ENCODE data around the gene ODAD2. TPM values are rescaled to one million over a fixed set of nuclear protein-coding genes. Genes with fewer than 3 reads are reported as not detected.

The ODAD2 gene
- total RNA-seq, 4 donors from 2014 or later: 0.31 to 3.2 TPM; not detected in 2

DNA sequence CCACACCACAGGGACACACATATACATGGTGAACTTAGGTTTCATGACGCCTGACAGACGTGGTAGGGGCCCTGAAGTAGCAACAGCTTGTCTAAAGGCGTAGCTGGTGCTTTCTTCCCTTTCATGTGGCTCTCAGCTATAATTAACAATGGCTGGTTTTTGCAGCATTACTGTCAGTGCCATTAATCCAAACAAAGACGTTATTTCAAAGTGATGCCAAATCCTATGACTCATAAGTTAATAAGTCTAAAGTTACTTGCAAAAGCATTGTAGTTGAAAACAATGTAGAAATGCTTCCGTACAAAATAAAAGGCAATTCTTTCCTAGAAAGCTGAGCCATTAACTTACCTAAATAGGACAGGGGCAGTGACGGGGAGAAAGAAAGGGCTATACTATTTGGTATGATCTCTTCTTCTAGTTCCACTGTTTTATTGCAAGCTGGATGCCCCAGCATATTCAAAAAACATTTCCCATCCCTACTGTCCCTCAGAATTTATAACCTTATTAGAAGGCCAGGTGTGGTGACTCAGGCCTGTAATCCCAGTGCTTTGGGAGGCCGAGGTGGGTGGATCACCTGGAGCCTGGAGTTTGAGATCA, 105.4 kb downstream of the ODAD2 start:
- ATAC-seq (ENCODE audit: low FRiP score) (no peak), DNase-seq (ENCODE audit: low spot score) (no peak)
- TF ChIP-seq, protein P1, sequence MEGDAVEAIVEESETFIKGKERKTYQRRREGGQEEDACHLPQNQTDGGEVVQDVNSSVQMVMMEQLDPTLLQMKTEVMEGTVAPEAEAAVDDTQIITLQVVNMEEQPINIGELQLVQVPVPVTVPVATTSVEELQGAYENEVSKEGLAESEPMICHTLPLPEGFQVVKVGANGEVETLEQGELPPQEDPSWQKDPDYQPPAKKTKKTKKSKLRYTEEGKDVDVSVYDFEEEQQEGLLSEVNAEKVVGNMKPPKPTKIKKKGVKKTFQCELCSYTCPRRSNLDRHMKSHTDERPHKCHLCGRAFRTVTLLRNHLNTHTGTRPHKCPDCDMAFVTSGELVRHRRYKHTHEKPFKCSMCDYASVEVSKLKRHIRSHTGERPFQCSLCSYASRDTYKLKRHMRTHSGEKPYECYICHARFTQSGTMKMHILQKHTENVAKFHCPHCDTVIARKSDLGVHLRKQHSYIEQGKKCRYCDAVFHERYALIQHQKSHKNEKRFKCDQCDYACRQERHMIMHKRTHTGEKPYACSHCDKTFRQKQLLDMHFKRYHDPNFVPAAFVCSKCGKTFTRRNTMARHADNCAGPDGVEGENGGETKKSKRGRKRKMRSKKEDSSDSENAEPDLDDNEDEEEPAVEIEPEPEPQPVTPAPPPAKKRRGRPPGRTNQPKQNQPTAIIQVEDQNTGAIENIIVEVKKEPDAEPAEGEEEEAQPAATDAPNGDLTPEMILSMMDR (IDR thresholded peaks at IDR 0.05): no peak

DNA sequence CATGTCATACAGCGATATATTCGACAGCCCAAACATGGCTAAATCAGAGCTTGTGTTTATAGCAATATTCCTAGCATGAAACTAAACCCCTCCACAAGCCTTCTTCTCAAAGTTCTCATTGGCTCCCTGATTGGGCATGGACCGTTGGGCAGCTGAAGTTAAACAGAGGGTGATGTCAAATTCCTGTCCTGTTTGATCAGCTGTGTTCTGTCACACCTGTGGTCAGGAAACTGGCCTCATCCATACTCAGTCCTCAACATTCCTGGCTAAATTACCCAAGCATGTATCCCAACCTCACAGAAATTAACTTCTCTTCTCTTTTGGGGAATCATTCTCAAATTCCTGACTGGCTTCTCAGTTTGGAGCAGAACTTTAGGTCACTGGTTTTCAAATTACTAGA, 107.9 kb downstream of the ODAD2 start:
- TF ChIP-seq, protein P1 (IDR thresholded peaks at IDR 0.05): no peak
- ATAC-seq (ENCODE audit: low FRiP score): no peak
- no peak for DNase-seq (ENCODE audit: low spot score)

DNA sequence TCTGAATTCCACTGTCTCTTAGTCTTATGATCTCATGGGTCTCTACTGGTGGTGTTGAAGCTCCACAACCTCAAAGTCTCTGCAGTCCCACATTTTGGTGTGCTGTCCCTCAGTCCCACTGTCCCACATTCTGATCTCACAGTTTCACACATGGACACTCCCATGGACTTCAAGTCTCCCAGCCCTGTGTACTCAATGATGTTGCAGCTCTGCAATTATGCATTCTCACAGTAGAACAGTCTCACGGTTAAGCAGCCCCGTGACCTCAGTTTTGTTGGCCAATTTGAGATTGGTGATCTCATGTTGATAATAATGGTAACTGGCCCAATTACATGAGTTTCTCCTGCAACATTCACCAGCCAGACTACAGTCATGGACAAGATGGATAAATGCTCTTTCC, 109.4 kb downstream of the ODAD2 start:
- TF ChIP-seq, protein P1 (IDR thresholded peaks at IDR 0.05): no peak

DNA sequence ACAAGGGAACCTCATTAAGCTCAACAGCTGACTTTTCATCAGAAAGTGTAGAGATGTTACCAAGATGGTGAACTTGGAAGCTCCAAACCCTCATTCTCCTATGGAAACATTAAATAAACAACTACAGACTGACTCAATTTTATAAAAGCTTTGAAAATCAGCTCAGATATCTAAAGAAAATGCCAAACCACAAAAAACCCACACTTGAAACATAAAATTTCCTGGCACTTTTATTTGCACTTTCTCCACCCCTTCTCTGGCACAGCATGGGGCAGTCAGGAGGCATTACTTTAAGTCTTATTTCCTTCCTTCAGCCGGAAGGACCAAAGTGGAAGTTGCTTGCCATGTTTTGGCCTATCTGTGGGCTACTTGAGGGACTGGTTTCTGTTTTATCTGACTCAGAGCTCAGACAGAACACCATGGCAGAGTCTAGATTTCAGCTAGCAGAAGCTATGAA, 114.7 kb downstream of the ODAD2 start:
- ATAC-seq (ENCODE audit: low FRiP score): no peak
- TF ChIP-seq, protein P1 (IDR thresholded peaks at IDR 0.05): no peak
- DNase-seq (ENCODE audit: low spot score): no peak

More for the DNA sequence above, 109.4 kb downstream of the ODAD2 start:
- ATAC-seq (ENCODE audit: low FRiP score): no peak
- DNase-seq (ENCODE audit: low spot score): no peak

DNA sequence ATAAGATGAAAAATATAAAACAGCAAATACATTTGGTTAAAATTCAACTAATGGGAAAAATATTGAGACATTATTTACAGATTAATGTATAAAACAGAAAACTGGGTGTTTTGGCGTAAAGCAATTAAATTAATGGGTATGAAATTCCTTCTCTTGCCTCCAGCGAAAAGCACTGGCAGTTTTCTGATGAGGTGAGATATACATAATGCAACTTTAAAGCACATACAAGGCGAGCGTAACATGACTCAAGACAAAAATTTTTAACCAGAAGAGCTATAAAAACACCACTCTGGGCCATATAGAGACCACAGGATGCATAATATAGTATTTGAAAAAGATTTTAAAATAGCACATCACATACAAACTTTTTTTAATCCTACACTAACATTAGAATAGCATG, 120.6 kb downstream of the ODAD2 start:
- DNase-seq (ENCODE audit: low spot score): no peak
- ATAC-seq (ENCODE audit: low FRiP score): no peak
- TF ChIP-seq, protein P1 (IDR thresholded peaks at IDR 0.05): no peak

DNA sequence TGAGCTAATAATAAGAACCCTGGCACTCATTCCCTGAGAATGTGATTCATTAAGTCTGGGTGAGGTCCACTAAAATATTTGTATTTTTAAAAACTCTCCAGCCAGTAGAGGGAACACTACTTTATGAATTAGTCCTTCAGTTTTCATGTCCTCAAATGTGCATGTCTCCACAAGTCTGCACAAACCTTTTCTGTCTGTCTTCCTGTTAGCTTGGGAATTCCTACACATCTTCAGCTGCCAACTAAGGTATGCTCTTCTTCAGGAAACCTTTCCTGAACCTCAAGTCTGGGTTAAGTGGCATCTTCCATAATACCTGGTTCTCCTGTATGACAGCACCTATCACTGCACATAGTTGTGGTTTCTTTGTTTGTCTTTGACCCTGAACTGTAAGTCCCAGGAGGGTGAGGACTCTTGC, 133.7 kb downstream of the ODAD2 start:
- no peak for DNase-seq (ENCODE audit: low spot score)
- ATAC-seq (ENCODE audit: low FRiP score): no peak
- TF ChIP-seq, protein P1 (IDR thresholded peaks at IDR 0.05): no peak

DNA sequence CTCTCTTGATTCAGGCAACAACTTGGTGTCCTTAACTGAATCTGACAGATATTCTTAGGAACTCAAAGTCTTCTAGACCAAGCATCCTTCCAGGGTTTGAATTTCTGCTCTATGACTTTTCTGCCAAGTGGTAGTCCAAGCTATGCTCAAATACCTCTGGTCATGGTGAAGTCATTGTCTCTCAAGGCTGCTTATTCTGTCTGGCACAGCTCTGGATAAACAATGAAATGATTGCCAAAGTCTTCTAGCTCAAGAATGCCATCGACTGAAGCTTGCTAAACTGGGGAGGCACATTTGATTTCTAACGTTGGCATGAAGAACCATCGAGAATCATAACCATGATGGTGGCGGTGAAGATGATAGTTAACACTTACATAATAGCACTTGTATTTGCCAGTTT, 137.1 kb downstream of the ODAD2 start:
- ATAC-seq (ENCODE audit: low FRiP score) (no peak), DNase-seq (ENCODE audit: low spot score) (no peak)
- TF ChIP-seq, protein P1 (IDR thresholded peaks at IDR 0.05): no peak
